Measurements from ENCODE around the gene FLT1. TPM values are rescaled to one million over a fixed set of nuclear protein-coding genes. Genes with fewer than 3 reads are reported as not detected.

FLT1 gene
- total RNA-seq, 1 experiment from 2014 or later, result not detected

DNA sequence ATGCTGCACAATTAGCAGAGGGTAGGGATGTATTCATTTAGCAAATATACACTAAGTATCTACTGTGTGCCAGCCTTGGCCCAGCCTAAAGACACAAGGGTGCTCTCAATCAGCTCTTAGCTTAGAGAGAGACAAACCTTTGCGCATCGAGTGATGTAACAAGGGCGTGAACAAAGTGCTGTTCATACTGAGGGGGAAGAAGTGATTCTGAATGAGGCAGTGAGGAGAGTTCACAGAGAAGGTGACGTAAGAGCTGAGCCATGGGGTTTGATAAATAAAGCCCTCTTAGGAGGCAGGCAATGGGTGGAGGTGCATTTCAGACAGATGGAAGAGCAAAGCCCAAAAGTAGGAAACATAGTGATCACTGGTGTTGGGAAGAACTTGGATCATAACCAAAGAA lies 68.5 kb downstream of the FLT1 start:
- CTCF ChIA-PET, result no interaction called here
- no peaks in the 10 kb centered on the region for H3K9me2 ChIP-seq (ENCODE audit: insufficient read depth)
- no peak overlapping the region for H3K4me2 ChIP-seq
- no peaks in the 10 kb centered on the region for H3K4me1 ChIP-seq (replicated peaks; ENCODE audit: insufficient read depth)
- no peak overlapping the region for H3K4me3 ChIP-seq
- no peaks in the 10 kb centered on the region for H3K36me3 ChIP-seq (ENCODE audit: low read depth)
- H2AFZ ChIP-seq, result no peak overlapping the region
- POLR2A ChIA-PET (ENCODE audit: unreplicated experiment), result no interaction called here
- H3K79me2 ChIP-seq (ENCODE audit: low read depth), result no peaks in the 10 kb centered on the region
- peaks cover 99% of the 10 kb centered on the region for H3K27me3 ChIP-seq (ENCODE audit: insufficient read depth, low read depth)
- TF ChIP-seq, protein P1, sequence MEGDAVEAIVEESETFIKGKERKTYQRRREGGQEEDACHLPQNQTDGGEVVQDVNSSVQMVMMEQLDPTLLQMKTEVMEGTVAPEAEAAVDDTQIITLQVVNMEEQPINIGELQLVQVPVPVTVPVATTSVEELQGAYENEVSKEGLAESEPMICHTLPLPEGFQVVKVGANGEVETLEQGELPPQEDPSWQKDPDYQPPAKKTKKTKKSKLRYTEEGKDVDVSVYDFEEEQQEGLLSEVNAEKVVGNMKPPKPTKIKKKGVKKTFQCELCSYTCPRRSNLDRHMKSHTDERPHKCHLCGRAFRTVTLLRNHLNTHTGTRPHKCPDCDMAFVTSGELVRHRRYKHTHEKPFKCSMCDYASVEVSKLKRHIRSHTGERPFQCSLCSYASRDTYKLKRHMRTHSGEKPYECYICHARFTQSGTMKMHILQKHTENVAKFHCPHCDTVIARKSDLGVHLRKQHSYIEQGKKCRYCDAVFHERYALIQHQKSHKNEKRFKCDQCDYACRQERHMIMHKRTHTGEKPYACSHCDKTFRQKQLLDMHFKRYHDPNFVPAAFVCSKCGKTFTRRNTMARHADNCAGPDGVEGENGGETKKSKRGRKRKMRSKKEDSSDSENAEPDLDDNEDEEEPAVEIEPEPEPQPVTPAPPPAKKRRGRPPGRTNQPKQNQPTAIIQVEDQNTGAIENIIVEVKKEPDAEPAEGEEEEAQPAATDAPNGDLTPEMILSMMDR (conservative IDR thresholded peaks at IDR 0.05), result no peak
- TF ChIP-seq EZH2 (IDR thresholded peaks at IDR 0.05; ENCODE audit: low read depth), result no peak
- BruUV-seq (replicated peaks), result no TSS peak
- H3F3A ChIP-seq (ENCODE audit: insufficient read depth, low read depth), result no peaks in the 10 kb centered on the region
- intact Hi-C loops (cut with micrococcal nuclease; ENCODE audit: unreplicated experiment), result no loop called here
- no peaks in the 10 kb centered on the region for H3K9me3 ChIP-seq (ENCODE audit: insufficient read depth, low read depth)
- H3K27ac ChIP-seq, result no peak overlapping the region
- DNase-seq, result no peak
- H4K20me1 ChIP-seq (ENCODE audit: insufficient read depth), result no peaks in the 10 kb centered on the region

DNA sequence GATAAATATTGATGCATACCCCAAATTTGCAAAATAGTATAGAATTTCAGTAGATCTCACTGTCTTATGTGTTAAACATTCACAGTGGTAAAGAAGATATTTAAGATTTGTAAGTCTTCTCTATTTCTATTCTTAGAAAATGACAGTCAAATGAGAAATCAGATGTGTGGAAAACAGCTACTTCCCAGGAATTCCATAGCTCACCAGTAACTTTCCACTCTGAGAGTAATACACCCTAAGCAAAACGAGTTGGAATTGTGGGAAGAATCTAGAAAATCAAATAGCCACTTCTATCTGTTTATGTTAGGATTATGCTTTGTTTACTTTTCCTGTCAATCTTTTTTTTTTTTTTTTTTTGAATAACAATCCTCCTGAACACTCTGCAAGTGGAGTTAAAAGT lies 69.1 kb downstream of the FLT1 start:
- Histone ChIP-seq H3K79me2 (ENCODE audit: low read depth) (no peaks in the 10 kb centered on the region), H3K4me1 (replicated peaks; ENCODE audit: insufficient read depth) (no peaks in the 10 kb centered on the region), H3K4me2 (no peak overlapping the region), H3K27ac (no peak overlapping the region), H3K9me3 (ENCODE audit: insufficient read depth, low read depth) (no peaks in the 10 kb centered on the region), H3K36me3 (ENCODE audit: low read depth) (no peaks in the 10 kb centered on the region), H3K27me3 (ENCODE audit: insufficient read depth, low read depth) (peaks cover 99% of the 10 kb centered on the region), H3K9me2 (ENCODE audit: insufficient read depth) (no peaks in the 10 kb centered on the region), H4K20me1 (ENCODE audit: insufficient read depth) (no peaks in the 10 kb centered on the region), H3K4me3 (no peak overlapping the region), H3F3A (ENCODE audit: insufficient read depth, low read depth) (no peaks in the 10 kb centered on the region), H2AFZ (no peak overlapping the region)
- CTCF ChIA-PET, result no interaction called here
- DNase-seq, result no peak
- TF ChIP-seq EZH2 (IDR thresholded peaks at IDR 0.05; ENCODE audit: low read depth), result no peak
- TF ChIP-seq, protein P1 (conservative IDR thresholded peaks at IDR 0.05), result no peak
- intact Hi-C loops (cut with micrococcal nuclease; ENCODE audit: unreplicated experiment), result no loop called here
- POLR2A ChIA-PET (ENCODE audit: unreplicated experiment), result no interaction called here
- no TSS peak for BruUV-seq (replicated peaks)

DNA sequence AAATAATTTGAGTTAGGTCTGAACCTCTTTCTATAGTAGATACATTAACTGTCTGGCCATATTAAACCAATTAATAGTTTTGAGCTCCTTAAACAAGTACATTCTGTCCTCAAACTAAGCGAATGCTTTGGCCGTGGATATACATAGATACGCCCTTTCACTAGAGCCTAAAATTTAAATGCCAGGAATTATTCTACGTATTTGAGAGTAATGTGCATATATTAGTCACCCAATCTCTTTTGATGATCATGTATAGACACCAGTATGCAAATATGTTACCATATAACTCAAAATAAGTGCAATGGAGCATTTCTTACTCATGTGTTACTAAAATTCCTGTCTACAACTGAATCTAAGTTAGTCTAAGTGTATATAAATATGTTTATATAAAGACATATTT lies 70.4 kb downstream of the FLT1 start:
- Histone ChIP-seq H3K36me3 (ENCODE audit: low read depth) (no peaks in the 10 kb centered on the region), H3K27me3 (ENCODE audit: insufficient read depth, low read depth) (peaks cover 99% of the 10 kb centered on the region), H3K4me2 (no peak overlapping the region), H3K4me3 (no peak overlapping the region), H3K27ac (no peak overlapping the region), H3K9me2 (ENCODE audit: insufficient read depth) (no peaks in the 10 kb centered on the region), H2AFZ (no peak overlapping the region), H3K9me3 (ENCODE audit: insufficient read depth, low read depth) (no peaks in the 10 kb centered on the region), H3F3A (ENCODE audit: insufficient read depth, low read depth) (no peaks in the 10 kb centered on the region), H3K4me1 (replicated peaks; ENCODE audit: insufficient read depth) (no peaks in the 10 kb centered on the region), H4K20me1 (ENCODE audit: insufficient read depth) (no peaks in the 10 kb centered on the region), H3K79me2 (ENCODE audit: low read depth) (no peaks in the 10 kb centered on the region)
- no peak for DNase-seq
- POLR2A ChIA-PET (ENCODE audit: unreplicated experiment), result no interaction called here
- TF ChIP-seq, protein P1 (conservative IDR thresholded peaks at IDR 0.05), result no peak
- TF ChIP-seq EZH2 (IDR thresholded peaks at IDR 0.05; ENCODE audit: low read depth), result no peak
- intact Hi-C loops (cut with micrococcal nuclease; ENCODE audit: unreplicated experiment), result no loop called here
- BruUV-seq (replicated peaks), result no TSS peak
- CTCF ChIA-PET, result no interaction called here
